HG02642 (cell line): ENCODE data around the gene SLC16A4.

Source experiments
- ATAC-seq: cut with Tn5 transposase; IDR thresholded peaks from one replicate; pipeline ENCODE4 v1.9.1; 2021; ENCODE audit warnings: mild to moderate bottlenecking; ENCODE audit not compliant: unreplicated experiment, poor library complexity

The SLC16A4 gene

GRCh38 chr1:110337704-110338308 is 53.0 kb downstream of the SLC16A4 start:
- no peak for ATAC-seq

- ATAC-seq, result no peak
These were observed 54.4 kb downstream of the SLC16A4 start for GRCh38 chr1:110336300-110337039.

GRCh38 chr1:110335265-110335664 is 55.6 kb downstream of the SLC16A4 start:
- ATAC-seq, result no peak

- no peak for ATAC-seq
These were observed 62.1 kb downstream of the SLC16A4 start for GRCh38 chr1:110328700-110329099.

- ATAC-seq, result no peak
These were observed 62.6 kb downstream of the SLC16A4 start for GRCh38 chr1:110328274-110328673.

GRCh38 chr1:110326826-110327225 is 64.0 kb downstream of the SLC16A4 start:
- ATAC-seq, result no peak

GRCh38 chr1:110324667-110325066 is 66.2 kb downstream of the SLC16A4 start:
- ATAC-seq, result no peak

GRCh38 chr1:110321846-110322245 is 69.0 kb downstream of the SLC16A4 start:
- no peak for ATAC-seq

- no peak for ATAC-seq
These were observed 69.8 kb downstream of the SLC16A4 start for GRCh38 chr1:110321045-110321444.

- no peak for ATAC-seq
These were observed 70.7 kb downstream of the SLC16A4 start for GRCh38 chr1:110320168-110320518.

GRCh38 chr1:110319332-110320167 is 71.3 kb downstream of the SLC16A4 start:
- no peak for ATAC-seq

- no peak for ATAC-seq
These were observed 72.8 kb downstream of the SLC16A4 start for GRCh38 chr1:110318046-110318445.

- no peak for ATAC-seq
These were observed 74.1 kb downstream of the SLC16A4 start for GRCh38 chr1:110316735-110317134.
